ENCODE measurements around the gene YY1.

- TF ChIP-seq MAZ (CRISPR knock-in tag; conservative IDR thresholded peaks at IDR 0.05 in 1 of 2, IDR thresholded peaks at IDR 0.05 in 1 of 2) (no peak), FOXM1 (IDR thresholded peaks at IDR 0.05; ENCODE audit: low read depth) (no peak), FOXM1 (CRISPR knock-in tag; IDR thresholded peaks at IDR 0.05; ENCODE audit: low read depth) (no peak), CBX3 (IDR thresholded peaks at IDR 0.05; ENCODE audit: borderline replicate concordance in 1 of 2, low read length in 2 of 2) (no peak)
Measured at GRCh38 chr14:100213587-100213955, 25.4 kb upstream of the YY1 start.
